Activated CD8-positive, alpha-beta T cell treated with anti-CD3 and anti-CD28 coated beads, Interleukin-2, amount 10 ng/mL, durations not matched to agents 7 days and 5 days (primary cell): Measurements from ENCODE around the gene COX5B. TPM values are rescaled to one million over a fixed set of nuclear protein-coding genes. Genes with fewer than 3 reads are reported as not detected.
"Not testable (repeated sequence)": the region's sequence is repeated elsewhere in the genome, so short reads cannot be mapped to it uniquely, and the experiment has no call there.

ENCODE experiments used
- ATAC-seq: fragments of 150-1000 bp; cut with Tn5 transposase; one replicate; pipeline ENCODE4 v1.10.0; 2021; ENCODE audit warnings: moderate library complexity
- CTCF ChIA-PET: fragments of 350-600 bp; sonication (Branson Sonifier 250); formaldehyde crosslinking; loops from one replicate; lab custom pipeline; 2021; ENCODE audit warnings: antibody characterized with exemption; lab: Charles Lee
- POLR2A ChIA-PET: fragments of 350-600 bp; sonication (Branson Sonifier 250); formaldehyde crosslinking; loops from one replicate; lab custom pipeline; 2021; ENCODE audit warnings: antibody characterized with exemption; lab: Charles Lee
- DNase-seq: peaks from one replicate; pipeline ENCODE4 v3.0.0-alpha.2; 2020
- H3K27ac Mint-ChIP-seq: one replicate; pipeline ENCODE4 v1.8.0; 2021; ENCODE audit warnings: mild to moderate bottlenecking, mixed read lengths
- H3K27me3 Mint-ChIP-seq: one replicate; pipeline ENCODE4 v1.8.0; 2021; ENCODE audit warnings: low read depth, mixed read lengths
- H3K36me3 Mint-ChIP-seq: one replicate; pipeline ENCODE4 v1.8.0; 2021; ENCODE audit warnings: low read depth, mixed read lengths
- H3K4me1 Mint-ChIP-seq: one replicate; pipeline ENCODE4 v1.8.0; 2021; ENCODE audit warnings: low read depth, mixed read lengths
- H3K4me3 Mint-ChIP-seq: one replicate; pipeline ENCODE4 v1.8.0; 2021; ENCODE audit warnings: mild to moderate bottlenecking, mixed read lengths
- H3K9me3 Mint-ChIP-seq: one replicate; pipeline ENCODE4 v1.8.0; 2022; ENCODE audit warnings: mixed read lengths; ENCODE audit not compliant: insufficient read depth
- total RNA-seq, 2 experiments: library from RNA; stranded (reverse); gene quantifications; one replicate each; pipeline ENCODE4 v1.2.3, GENCODE V29; 2021

Gene COX5B
- 100 to 1,000 TPM; 215 to 216 TPM for total RNA-seq

DNA sequence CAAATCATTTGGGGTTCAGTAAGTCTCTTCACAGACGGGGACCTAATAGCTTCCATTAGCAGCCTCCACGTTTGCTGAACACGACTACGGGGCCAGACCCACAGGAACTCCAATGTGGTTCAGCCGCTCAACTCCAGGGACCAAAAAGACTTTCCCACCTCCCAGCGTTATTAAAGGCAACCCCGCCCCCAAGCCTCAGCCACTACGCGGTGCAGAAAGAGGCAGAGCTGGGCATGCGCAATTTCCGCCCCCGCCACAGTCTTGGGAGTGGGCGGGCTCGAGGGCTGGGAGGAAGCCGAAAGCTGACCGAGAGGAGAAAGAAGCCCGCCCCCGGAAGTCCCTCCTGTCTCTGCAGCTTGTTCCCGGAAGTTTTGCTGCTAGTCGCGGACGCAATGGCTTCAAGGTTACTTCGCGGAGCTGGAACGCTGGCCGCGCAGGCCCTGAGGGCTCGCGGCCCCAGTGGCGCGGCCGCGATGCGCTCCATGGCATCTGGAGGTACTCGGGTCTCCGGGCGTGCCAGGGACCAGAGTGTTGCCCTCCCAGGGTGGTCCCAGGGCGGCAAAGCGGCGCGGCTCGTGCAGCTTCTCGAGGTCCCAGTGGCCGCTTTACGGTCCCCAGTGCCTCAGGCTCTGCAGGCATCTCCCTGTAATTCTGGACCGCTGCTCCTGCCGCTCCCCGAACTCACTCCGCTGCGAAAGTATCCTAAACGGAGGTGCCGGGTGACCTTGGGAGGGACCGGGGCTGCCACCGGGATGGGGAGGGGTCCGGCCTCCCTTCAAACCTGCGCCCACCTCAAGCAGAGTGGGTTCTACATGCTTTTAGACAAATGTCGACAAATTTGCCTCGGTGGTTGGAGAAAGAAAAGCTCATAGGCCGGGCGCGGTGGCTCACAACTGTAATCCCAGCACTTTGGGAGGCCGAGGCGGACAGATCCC is at the start of gene COX5B:
Gene COX5B, plus strand, starts transcription at position 368 of the 935 bp plus-strand sequence. Its CDS starts 25 bp downstream, at position 393.
- H3K36me3 Mint-ChIP-seq, result peaks cover 33% of the 10 kb centered on the region
- H3K27me3 Mint-ChIP-seq, result peaks cover 2% of the 10 kb centered on the region
- H3K27ac Mint-ChIP-seq, result peak within 1 kb of the TSS; percentile 93
- ATAC-seq (peak; percentile 98), DNase-seq (peak; percentile 99)
- H3K9me3 Mint-ChIP-seq, result no peaks in the 10 kb centered on the region
- peak within 1 kb of the TSS; percentile 89 for H3K4me3 Mint-ChIP-seq
- H3K4me1 Mint-ChIP-seq, result peaks cover 17% of the 10 kb centered on the region
- CTCF ChIA-PET, result interaction anchor here (0.7 to 4.2 kb wide), 11 partner anchors 10 to 102 kb away, joined by 3 to 47 read pairs (median 5); partner anchors contain the start of gene ACTR1B
- POLR2A ChIA-PET, result interaction anchor here (0.6 to 11.8 kb wide), 22 partner anchors 10 to 1583 kb away, joined by 3 to 187 read pairs (median 5); partner anchors contain the start of genes ACTR1B, ANKRD36B and ZAP70

GRCh38 chr2:97596180-97596579 is 49.7 kb upstream of the COX5B start:
- H3K9me3 Mint-ChIP-seq, POLR2A ChIA-PET, CTCF ChIA-PET, DNase-seq, H3K36me3 Mint-ChIP-seq, ATAC-seq, H3K27ac Mint-ChIP-seq, H3K4me1 Mint-ChIP-seq, H3K4me3 Mint-ChIP-seq: not testable (repeated sequence)
- H3K27me3 Mint-ChIP-seq, result peaks cover 40% of the 10 kb centered on the region

DNA sequence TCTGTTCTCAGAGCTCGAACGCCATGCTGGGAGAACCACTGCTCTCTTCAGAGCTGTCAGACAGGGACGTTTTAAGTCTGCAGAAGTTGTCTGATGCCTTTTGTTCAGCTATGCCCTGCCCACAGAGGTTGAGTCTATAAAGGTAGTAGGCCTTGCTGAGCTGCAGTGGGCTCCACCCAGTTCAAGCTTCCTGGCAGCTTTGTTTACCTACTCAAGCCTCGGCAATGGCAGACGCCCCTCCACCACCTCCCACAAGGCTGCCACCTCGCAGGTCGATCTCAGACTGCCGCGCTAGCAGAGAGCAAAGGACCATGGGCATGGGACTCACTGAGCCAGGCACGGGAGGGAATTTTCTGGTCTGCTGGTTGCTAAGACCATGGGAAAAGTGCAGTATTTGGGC is 44.3 kb upstream of the COX5B start:
- H3K9me3 Mint-ChIP-seq, DNase-seq, H3K27ac Mint-ChIP-seq, H3K36me3 Mint-ChIP-seq, POLR2A ChIA-PET, H3K4me1 Mint-ChIP-seq, ATAC-seq, H3K4me3 Mint-ChIP-seq, CTCF ChIA-PET: not testable (repeated sequence)
- peaks cover 29% of the 10 kb centered on the region for H3K27me3 Mint-ChIP-seq

- CTCF ChIA-PET, H3K4me1 Mint-ChIP-seq: not testable (repeated sequence)
Observed at GRCh38 chr2:97605109-97605508, 40.8 kb upstream of the COX5B start.

GRCh38 chr2:97605524-97606339 is 40.1 kb upstream of the COX5B start:
- H3K27ac Mint-ChIP-seq, H3K36me3 Mint-ChIP-seq, H3K4me1 Mint-ChIP-seq, ATAC-seq, H3K4me3 Mint-ChIP-seq, H3K27me3 Mint-ChIP-seq, POLR2A ChIA-PET, CTCF ChIA-PET, DNase-seq, H3K9me3 Mint-ChIP-seq: not testable (repeated sequence)

More at GRCh38 chr2:97605109-97605508, 40.8 kb upstream of the COX5B start:
- H3K36me3 Mint-ChIP-seq, H3K9me3 Mint-ChIP-seq, ATAC-seq, H3K27ac Mint-ChIP-seq, DNase-seq, POLR2A ChIA-PET, H3K27me3 Mint-ChIP-seq, H3K4me3 Mint-ChIP-seq: not testable (repeated sequence)

- H3K4me1 Mint-ChIP-seq, H3K9me3 Mint-ChIP-seq, CTCF ChIA-PET, DNase-seq, H3K4me3 Mint-ChIP-seq, H3K36me3 Mint-ChIP-seq, H3K27me3 Mint-ChIP-seq, POLR2A ChIA-PET, H3K27ac Mint-ChIP-seq, ATAC-seq: not testable (repeated sequence)
Observed at GRCh38 chr2:97608745-97609144, 37.1 kb upstream of the COX5B start.

GRCh38 chr2:97611895-97612294 is 34.0 kb upstream of the COX5B start:
- CTCF ChIA-PET, H3K4me3 Mint-ChIP-seq, H3K36me3 Mint-ChIP-seq, DNase-seq, POLR2A ChIA-PET, ATAC-seq, H3K27me3 Mint-ChIP-seq, H3K27ac Mint-ChIP-seq, H3K9me3 Mint-ChIP-seq, H3K4me1 Mint-ChIP-seq: not testable (repeated sequence)

GRCh38 chr2:97615746-97616145 is 30.1 kb upstream of the COX5B start:
- CTCF ChIA-PET, DNase-seq, H3K27ac Mint-ChIP-seq, H3K27me3 Mint-ChIP-seq, H3K4me1 Mint-ChIP-seq, POLR2A ChIA-PET, H3K36me3 Mint-ChIP-seq, ATAC-seq, H3K4me3 Mint-ChIP-seq, H3K9me3 Mint-ChIP-seq: not testable (repeated sequence)

GRCh38 chr2:97617911-97618310 is 28.0 kb upstream of the COX5B start:
- H3K36me3 Mint-ChIP-seq, result no peaks in the 10 kb centered on the region
- ChIA-PET CTCF (no interaction called here), POLR2A (no interaction called here)
- no peaks in the 10 kb centered on the region for H3K9me3 Mint-ChIP-seq
- no peaks in the 10 kb centered on the region for H3K4me1 Mint-ChIP-seq
- H3K4me3 Mint-ChIP-seq, result no peak overlapping the region
- H3K27me3 Mint-ChIP-seq, result no peaks in the 10 kb centered on the region
- no peak for DNase-seq
- no peak for ATAC-seq
- H3K27ac Mint-ChIP-seq, result no peak overlapping the region

DNA sequence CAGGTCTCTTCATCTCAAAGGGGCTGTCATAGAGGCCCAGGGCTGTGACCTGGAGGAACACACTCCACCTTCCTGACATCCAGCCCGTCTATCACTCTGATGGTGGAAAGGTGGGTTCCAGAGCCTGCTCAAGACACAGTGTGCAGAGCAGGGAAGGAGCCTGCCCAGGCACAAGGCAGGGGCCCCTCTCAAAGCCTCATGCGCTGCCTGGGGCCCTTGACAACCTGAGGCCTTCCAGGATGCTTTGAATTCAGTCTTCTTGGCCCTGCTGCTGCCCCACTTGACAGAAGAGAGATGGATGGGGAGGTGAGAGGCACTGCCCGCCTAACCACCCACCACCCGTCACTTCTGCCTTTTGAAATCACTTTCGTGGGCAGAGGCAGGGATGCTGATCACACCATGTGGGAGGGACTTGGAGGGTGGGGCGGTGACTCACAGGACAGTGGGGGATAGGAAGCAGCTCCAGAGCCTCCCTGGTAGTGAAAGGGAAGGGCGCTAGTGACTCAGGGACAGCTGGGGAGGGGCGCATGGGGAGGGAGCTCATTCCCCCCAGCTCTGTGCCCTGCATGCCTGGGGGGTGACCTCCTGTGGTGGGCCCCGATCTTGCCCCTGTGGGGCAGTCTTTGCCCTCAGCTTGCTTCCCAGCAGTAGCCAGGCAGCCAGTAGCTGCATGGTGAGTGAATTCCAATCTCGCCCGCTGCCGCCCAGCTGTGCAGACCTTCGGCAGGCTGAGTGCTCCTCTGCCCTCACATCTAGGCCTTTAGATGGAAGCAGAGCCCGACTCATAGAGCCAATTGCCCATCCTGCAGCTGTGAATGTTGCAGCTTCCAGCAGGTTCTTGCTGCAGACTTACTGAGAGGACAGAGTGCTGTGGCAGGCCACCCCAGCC is 26.7 kb upstream of the COX5B start:
- H3K9me3 Mint-ChIP-seq, DNase-seq, H3K4me1 Mint-ChIP-seq, POLR2A ChIA-PET, H3K27me3 Mint-ChIP-seq, H3K4me3 Mint-ChIP-seq, H3K27ac Mint-ChIP-seq, CTCF ChIA-PET, H3K36me3 Mint-ChIP-seq: not testable (repeated sequence)
- ATAC-seq, result peak; percentile 86

DNA sequence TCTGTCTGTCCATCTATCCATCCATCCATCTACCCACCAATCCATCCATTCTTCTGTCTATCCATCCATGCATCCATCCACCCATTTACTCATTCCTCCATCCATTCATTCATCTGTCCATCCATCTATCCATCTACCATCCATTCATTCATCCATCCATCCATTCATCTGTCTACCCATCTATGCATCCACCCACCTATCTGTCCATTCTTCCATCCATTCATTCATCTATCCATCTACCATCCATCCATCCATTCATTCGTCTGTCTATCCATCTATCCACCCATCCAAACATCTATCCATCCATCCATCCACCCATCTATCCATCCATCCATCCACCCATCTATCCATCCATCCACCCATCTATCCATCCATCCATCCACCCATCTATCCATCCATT is 25.4 kb upstream of the COX5B start:
- H3K36me3 Mint-ChIP-seq, H3K4me1 Mint-ChIP-seq, CTCF ChIA-PET, H3K4me3 Mint-ChIP-seq, ATAC-seq, H3K27ac Mint-ChIP-seq, H3K27me3 Mint-ChIP-seq, DNase-seq, POLR2A ChIA-PET, H3K9me3 Mint-ChIP-seq: not testable (repeated sequence)
